ENCODE data around the gene FCHSD1.

Gene FCHSD1

DNA sequence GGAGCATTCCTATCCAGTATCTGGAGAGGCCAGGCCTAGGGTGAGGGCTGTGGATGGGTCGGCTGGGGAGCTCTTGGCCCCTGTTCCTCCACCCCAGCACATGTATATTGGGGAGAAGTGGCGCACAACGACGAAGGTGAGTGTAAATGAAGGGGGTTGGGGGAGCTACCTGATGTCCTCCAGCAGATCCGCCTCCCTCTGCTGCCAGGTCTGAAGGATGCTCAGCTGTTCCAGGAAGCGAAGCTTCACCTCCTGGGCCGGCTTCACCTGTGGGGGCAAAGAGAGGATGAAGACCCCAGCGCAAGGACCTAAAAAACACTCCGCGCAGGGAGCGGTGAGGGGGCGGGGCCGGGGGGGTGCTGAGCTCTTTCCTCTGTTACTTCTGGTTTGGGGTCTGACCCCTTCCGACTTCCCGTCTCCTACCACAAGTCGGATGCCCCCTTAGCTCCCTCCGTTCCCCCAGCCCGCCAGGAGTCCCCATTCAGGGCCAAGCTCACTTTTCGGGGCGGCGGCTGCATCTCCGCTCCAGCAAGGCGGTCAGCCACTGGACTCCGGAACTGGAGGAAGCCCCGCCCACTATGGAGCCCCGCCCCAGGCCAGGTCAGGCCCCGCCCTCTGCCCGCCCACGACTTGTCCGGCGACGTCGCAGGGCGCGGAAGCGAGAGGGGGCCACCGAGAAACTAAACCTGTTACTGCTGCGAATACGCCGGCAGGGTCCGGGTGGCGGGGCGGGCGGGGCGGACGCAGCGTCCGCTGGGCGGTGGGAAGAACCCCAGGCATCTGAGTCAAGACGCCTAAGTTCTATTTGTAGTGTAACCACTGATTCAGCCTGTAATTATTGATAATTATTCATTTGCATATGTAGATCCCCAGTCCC is at the start of gene FCHSD1:
FCHSD1 (minus strand) TSS at position 568 of the 877 bp plus-strand sequence; CDS start at position 518, 50 bp downstream.
- DNase-seq = peak; percentile 91

- DNase-seq = no peak
Observed at GRCh38 chr5:141697586-141697985, 46.4 kb upstream of the FCHSD1 start.

DNA sequence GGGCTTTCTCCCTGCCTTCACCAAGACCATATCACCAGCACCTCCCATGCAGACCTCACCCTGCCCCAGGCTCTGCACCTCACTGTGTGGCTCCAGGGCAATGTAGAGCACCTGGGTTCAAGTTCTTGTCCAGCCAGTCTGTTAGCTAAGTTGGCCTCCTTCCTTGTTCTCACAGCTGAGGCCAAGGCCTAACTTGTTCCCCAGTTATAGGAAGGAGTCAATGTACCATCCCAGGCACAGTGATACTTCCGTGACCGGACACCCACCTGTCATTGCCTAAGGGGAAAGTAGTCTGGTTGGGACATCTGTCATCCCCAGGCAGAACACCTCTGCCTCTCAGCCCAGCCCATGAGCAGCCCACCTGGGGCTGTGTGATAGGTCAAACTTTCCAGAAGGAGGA is 45.2 kb upstream of the FCHSD1 start:
- DNase-seq = no peak

- no peak for DNase-seq
Observed at GRCh38 chr5:141695627-141696215, 44.5 kb upstream of the FCHSD1 start.

DNA sequence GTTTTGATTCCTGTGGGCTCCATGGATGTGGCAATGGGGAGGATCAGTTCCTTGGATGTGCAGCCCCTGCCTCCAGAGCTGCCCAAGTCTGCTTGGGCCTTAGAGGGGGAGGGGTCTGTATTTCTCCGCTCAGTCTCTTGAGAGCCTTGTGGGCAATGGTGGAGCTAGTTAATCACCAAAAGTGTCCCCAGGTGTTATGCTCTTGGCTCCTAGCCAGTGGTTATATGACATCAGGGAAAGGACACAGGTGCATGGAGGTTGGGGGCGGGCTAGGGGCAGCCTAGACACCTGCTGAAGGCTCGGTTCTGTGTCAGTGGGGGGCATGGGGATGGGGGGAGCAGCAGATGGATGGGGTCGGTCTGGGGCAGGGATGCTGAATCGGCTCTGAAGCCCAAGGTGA is 43.3 kb upstream of the FCHSD1 start:
- no peak for DNase-seq

DNA sequence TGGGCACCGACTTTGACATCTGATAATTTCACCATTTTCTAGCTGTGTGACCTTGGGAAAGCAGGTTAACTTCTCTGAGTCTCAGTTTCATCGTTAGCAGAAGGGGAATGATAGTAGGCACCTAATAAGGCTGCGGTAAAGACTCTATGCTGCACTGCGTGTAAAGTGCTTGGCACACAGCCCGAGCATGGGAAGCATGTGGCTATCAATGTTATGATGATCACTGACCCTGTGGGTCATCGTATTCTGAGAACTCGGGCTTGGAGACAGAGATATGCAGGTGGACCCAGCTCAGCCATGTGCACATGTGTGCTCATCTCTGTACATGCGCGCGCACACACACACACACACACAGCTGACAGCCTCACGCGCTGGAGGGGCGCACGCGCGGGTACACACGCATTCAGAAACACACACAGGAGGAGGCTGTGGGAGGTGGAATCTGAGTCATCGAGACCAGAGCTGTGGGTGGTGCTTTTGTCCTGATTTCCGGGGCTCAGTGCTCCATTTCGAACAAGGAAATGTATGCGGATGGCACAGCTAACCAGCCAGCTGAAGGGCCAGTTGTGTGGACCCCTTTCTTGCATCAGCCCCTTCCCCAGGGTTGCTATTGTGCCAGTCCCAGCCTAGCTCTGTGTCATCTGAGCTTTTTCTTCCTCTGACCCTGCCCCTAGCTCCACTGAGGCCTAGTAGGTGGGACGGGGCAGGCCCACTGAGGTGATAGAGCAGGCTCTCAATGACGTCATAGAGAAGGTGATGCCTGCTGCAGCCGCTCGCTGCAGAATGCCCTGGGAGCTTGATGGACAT is 41.9 kb upstream of the FCHSD1 start:
- DNase-seq = peak; percentile 92

DNA sequence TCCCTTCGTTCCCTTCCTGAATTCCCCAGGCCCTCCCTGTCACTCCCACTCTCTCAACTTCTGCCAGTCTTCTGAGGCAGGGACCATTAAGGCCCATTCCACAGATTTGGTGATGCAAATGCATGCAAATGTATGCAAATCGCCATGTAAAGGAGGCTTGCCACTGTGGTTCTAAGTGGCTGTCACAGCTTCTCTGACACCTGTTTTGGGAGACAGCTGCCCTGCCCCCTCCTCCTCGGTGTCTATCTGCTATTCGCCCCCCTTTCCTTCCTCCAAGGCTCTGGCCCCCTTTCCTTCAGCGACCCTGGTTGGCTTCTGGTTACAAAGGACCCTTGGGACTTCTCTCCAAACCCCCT is 41.3 kb upstream of the FCHSD1 start:
- DNase-seq = no peak

DNA sequence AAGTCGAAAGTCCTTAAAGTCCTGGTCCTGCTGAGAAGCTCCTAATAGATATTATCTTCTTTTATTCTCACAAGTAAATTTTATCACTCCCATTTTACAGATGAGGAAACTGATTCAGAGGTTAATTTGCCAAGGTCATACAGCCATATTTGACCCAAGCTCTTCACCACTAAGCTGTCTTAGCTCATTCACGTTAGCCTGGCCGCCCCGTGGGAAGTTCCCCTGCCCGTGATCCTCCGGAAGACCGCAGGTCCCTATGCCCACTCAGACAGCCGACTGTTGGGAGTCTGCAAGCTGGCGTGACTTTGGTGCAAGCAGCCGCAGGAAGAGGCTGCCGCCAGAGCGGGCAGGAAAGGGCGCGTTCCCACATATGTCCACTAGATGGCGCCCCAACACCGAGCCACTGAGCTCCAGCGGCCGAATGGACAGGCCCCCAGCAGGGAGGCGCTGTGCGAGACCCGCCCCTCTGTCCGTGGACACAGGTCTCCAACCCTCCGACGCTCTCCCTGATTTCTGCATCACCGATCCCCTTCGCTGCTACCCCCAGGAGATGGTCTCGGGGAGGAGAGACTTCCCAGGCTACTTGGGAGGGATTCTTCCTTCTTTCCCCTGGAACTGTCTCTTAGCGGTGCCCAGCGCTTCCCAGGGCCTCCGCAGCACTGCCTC is 40.8 kb upstream of the FCHSD1 start:
- DNase-seq = peak; percentile 92

DNA sequence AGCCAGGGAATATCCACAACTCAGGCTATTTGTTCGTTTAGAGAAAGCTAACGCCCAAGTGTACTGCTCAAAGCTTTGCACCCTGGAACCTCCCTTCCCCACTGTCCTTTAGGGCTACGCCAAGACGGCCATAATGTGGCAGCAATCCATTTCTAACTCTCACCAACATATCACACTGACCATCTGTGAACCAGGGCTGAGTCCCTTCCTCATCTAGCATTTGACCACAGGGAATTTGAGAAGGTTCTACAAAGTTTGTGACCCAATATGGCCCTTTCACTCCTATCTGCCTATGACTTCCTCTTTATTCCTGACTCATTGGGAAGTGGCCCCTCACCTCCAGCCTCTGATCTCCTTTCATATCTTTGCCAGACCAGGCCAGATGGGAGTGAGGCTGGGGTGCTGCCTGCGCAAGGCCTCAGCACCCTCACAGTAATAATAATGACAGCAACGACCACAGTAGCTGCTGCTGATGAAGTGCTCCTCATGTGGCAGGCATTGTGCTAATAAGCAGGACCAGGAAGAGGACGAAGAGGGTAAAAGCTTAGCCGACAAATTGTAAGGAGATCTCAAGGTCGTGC is 40.2 kb upstream of the FCHSD1 start:
- no peak for DNase-seq

DNA sequence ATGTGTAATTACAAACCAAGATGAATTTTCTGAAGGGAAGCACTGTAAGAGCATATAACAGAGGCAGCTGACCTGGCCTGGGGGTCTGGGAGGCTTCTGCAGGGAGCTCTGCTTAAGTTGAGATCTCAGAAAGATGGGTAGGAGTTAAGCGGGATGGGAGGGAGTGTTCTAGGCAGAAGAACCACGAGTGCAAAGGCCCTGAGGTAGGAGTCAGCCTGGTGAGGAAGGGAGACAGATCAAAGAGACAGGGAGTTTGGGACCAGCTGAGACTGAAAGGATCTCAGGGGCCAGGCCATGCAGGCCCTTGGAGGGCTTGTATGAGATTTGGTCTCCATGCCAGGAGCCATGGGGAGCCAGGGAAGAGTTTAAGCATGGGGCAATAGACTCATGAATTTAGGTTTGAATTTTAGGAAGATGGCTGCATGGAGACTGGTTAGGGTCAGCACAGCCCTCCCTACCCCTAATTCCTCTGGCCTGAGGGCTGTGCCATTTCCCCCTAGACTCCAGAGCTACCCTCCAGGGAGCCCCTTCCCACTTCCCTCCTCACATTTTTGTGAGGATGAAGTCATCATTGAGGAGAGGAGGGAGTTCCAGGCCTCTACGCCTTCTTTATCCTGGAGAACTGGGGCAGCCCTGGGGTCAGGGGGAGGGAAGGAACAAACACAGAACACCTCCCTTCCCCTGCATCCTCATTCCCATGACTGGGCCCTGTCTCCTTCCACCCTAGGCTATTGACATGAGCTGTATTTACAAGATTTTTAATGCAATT is 35.6 kb upstream of the FCHSD1 start:
- no peak for DNase-seq

- no peak for DNase-seq
Observed at GRCh38 chr5:141685591-141685990, 34.4 kb upstream of the FCHSD1 start.

DNA sequence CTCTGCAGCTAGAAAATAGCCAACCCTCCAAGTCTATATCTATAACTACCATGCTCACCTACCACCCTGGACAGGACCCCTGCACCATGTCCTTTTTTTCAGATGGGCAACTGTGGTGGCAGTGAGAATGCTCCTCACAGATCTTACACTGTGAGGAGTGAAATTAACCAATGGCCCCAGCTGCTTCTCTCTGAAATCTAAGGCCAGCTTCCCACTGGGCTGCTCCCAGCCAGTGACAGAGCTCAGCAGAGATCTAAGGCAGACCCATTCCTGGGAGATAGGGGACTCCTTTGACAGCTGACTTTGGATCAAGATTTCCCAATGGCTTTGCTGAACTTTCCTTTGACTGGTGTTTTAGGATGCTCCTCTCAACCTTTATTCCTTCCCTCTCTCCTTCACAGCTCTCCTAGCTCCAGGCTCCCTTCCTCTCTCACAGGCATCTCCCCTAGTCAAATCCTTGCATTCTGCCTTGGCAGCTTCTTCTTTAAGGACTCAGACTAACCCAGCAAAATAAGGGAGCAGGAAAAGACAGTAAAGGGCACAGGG is 32.5 kb upstream of the FCHSD1 start:
- DNase-seq = no peak

- peak; percentile 57 for DNase-seq
Observed at GRCh38 chr5:141681695-141682641, 30.8 kb upstream of the FCHSD1 start, which contains the start of gene ARAP3. ARAP3 (minus strand) TSS chr5:141682230; CDS start chr5:141680486, 1,744 bp downstream.

GRCh38 chr5:141681295-141681694 is 30.1 kb upstream of the FCHSD1 start:
- DNase-seq = no peak

DNA sequence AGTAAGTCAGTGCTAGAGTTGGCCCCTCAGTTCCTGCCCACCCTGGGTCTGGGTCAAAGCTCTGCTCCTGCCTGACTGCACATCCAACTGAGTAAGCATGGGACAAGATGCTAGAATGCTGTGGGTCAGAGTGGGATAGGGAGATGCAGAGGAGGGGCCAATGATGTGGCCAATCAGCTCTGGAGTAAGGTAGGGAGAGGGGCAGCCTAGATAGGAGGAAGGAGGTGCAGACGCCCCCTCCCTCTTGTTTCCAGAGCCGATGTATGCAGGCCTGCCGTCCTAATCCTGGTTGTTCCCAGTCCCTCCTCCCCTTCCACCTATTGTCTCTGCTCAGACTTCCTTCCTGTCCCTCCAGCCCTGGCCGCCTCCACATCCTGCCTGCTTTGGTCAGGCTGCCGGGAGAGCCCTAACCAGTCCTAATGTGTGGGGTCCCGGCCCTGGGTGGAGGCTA is 29.6 kb upstream of the FCHSD1 start:
- no peak for DNase-seq

DNA sequence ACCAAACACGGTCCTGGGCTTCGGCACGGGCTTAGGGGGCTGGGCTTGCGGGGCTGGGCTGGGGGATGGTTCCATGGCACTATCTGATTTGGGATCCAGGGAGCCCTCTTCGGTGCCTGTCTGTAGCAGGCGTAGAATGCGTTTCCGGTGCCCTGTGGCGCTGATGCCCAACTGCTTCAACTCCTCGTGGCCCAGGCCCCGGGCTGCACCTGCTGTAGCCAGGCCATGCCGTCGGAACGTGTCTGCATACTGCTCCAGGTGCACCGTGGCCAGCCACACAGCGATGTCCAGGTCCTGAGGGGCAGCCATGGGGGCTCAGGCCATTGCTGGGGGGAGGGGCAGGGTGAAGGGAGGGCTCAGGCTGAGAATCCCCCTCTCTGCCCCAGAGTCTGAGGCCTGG is 29.0 kb upstream of the FCHSD1 start:
- no peak for DNase-seq

DNA sequence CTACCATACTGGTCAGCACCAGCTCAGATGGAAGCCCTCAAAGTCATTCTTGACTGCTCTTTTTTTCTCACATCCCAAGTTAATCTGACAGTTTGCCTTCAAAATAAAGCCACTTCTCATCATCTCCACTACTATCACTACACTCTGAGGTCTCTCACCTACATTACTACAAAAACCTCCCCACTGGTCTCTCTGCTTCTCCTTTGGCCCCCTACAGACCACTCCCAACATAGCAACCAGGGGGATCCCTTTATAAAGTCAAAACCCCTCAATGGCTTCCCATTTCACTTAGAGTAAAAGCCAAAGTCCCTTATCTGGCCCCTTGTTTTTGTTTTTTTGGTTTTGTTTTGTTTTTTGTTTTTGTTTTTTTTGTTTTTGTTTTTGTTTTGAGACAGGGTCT is 26.2 kb upstream of the FCHSD1 start:
- no peak for DNase-seq

DNA sequence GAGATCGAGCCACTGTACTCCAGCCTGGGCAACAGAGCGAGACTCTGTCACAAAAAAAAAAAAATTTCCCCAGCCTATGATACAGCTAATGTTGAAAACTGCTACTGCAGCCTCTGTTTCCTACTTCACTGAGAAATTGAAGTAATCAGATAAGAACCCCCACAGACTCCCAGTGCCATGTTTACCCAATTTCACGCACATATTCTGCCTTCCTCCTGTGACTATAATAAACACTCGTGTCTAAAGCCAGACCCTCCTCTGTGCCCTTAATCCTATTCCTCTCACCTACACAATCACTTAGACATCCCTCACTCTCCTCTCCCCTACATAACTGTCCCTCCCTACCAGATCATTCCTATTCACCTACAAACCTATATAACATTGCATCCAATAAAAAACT is 24.5 kb upstream of the FCHSD1 start:
- DNase-seq = no peak

- no peak for DNase-seq
Observed at GRCh38 chr5:141674747-141675146, 23.5 kb upstream of the FCHSD1 start.
